Testis (tissue), 3 donors: ENCODE measurements around the gene PDCD5. TPM values are rescaled to one million over a fixed set of nuclear protein-coding genes. Genes with fewer than 3 reads are reported as not detected.

Source experiments
- DNase-seq: peaks from one replicate; pipeline ENCODE4 v3.0.0-alpha.2; 2019
- H3K27ac ChIP-seq, 2 donors: fragments of 200-600 bp; sonication (generic); one replicate each; pipeline ENCODE4 v1.5.1; 2019
- H3K27me3 ChIP-seq: fragments of 200-600 bp; sonication (generic); one replicate; pipeline ENCODE4 v1.5.1; 2019
- H3K36me3 ChIP-seq: fragments of 200-600 bp; sonication (generic); one replicate; pipeline ENCODE4 v1.5.1; 2017; ENCODE audit warnings: low read depth; ENCODE audit errors: missing control alignments
- H3K4me1 ChIP-seq: fragments of 200-600 bp; sonication (generic); one replicate; pipeline ENCODE4 v1.5.1; 2019
- H3K4me3 ChIP-seq, 2 donors: fragments of 200-600 bp; sonication (generic); one replicate each; pipeline ENCODE4 v1.5.1; 2017 to 2019
- H3K9me3 ChIP-seq: fragments of 200-600 bp; sonication (generic); one replicate; pipeline ENCODE4 v1.5.1; 2017
- CTCF ChIP-seq, 3 experiments: fragments of 450-650 bp in 2 of 3; fragments of 200-600 bp in 1 of 3; sonication (generic) in 1 of 3; IDR thresholded peaks; one replicate each; pipeline ENCODE4 v1.5.1; 2016 to 2019; ENCODE audit warnings: antibody characterized with exemption in 3 of 3, mild to moderate bottlenecking in 2 of 3, moderate library complexity in 1 of 3
- POLR2A ChIP-seq: fragments of 450-650 bp; IDR thresholded peaks from one replicate; pipeline ENCODE4 v1.6.1; 2017; ENCODE audit warnings: antibody characterized with exemption, mild to moderate bottlenecking, moderate library complexity
- WGBS, 2 donors: methylation state at CpG; one replicate each; pipeline ENCODE4 v1.1.5; 2018; 5-methylcytosine and 5-hydroxymethylcytosine counted together
- intact Hi-C: fragments of 100-400 bp; cut with DNase I; formaldehyde crosslinking; loops from one replicate; pipeline ENCODE4 v1.15.1; 2023; ENCODE audit warnings: low total_unique reads
- polyA plus RNA-seq: library from polyadenylated mRNA; stranded (reverse); fragments of 350-450 nt; fragmentation: Illumina TruSeq; extraction: RNeasy Lipid Tissue Mini Kit (QIAGEN cat#74804); gene quantifications from one replicate; pipeline ENCODE4 v1.2.3, GENCODE V29; 2014; ENCODE audit warnings: low read depth, low replicate concordance; ENCODE audit not compliant: insufficient read depth
- total RNA-seq, 2 donors: library from RNA; depleted of rRNA; stranded (reverse); fragments of >200 nt; gene quantifications; one replicate each; pipeline ENCODE4 v1.2.3, GENCODE V29; 2016

The PDCD5 gene
- total and polyA plus RNA-seq, 3 donors from 2014 or later: 114 to 157 (median 152) TPM

DNA sequence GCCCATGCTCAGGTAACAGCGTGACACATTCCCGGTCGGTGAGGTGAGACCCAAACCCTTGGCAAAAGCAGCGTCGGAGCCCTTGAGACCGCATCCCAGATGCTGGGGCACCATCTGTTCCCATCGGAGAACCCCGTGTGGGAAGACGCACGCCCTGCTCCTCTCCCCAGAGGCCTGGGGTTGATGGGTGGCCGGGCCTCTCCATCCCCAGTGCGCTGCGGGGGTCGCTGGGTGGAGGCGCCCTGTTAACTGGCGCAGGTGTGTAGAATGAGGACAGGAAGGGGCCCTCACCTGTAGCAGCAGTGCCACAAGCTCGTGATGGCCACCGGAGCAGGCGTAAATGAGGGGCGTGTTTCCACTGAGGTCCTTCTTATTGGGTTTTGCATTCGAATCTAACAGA lies 24.6 kb downstream of the PDCD5 start:
- intact Hi-C loops: no loop called here
- WGBS, 2 donors: 91 to 92% methylated on average over 18 to 21 of the region's 21 CpGs
- H3K36me3 ChIP-seq: no peaks in the 10 kb centered on the region
- TF ChIP-seq POLR2A (no peak), CTCF (IDR thresholded peaks at IDR 0.05) (no peak)
- no peaks in the 10 kb centered on the region for H3K9me3 ChIP-seq
- no peaks in the 10 kb centered on the region for H3K27me3 ChIP-seq
- H3K4me1 ChIP-seq: no peaks in the 10 kb centered on the region
- no peak for DNase-seq
- no peak overlapping the region for H3K4me3 ChIP-seq
- H3K27ac ChIP-seq: no peak overlapping the region

DNA sequence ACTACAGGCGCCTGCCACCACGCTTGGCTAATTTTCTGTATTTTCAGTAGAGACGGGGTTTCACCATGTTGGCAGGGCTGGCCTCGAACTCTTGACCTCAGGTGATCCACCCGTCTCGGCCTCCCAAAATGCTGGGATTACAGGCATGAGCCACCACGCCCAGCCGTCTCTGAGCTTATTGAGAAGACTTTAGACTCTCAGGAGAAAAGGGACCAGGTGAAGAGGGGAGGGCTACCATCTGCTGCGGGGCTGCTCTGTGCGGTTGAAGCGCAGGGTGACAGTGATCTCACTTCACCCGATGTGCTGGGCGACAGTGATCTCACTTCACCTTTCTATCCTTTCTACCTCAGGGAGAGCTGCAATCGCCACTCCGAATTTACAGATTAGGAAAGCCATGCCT lies 25.3 kb downstream of the PDCD5 start:
- no peaks in the 10 kb centered on the region for H3K36me3 ChIP-seq
- H3K4me3 ChIP-seq: no peak overlapping the region
- 78 to 85% methylated on average over 14 to 15 of the region's 15 CpGs for WGBS, 2 donors
- intact Hi-C loops: no loop called here
- no peak overlapping the region for H3K27ac ChIP-seq
- H3K4me1 ChIP-seq: no peaks in the 10 kb centered on the region
- TF ChIP-seq POLR2A: no peak
- H3K27me3 ChIP-seq: no peaks in the 10 kb centered on the region
- no peak for DNase-seq
- no peaks in the 10 kb centered on the region for H3K9me3 ChIP-seq

DNA sequence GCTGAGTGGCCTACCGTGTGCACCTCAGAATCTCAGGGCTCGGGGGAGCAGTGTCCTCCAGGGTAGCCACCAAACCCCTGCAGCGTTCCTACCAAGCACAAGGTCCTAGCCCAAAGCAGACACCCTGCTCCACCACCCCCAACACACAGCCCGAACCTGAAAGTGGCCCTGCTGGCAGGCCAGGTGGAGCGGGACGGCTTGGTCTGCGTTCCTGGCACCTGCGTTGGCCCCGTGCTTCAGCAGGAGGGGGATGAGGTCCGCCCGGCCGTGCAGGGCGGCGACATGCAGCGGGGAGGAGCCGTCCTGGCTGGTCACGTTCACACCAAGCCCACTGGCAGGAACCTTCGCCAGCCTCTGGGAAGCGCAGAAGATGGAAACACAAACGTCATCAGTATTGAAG lies 26.5 kb downstream of the PDCD5 start:
- intact Hi-C loops: no loop called here
- 95 to 96% methylated on average over 16 to 20 of the region's 20 CpGs for WGBS, 2 donors

GRCh38 chr19:32611161-32611560 lies 30.2 kb downstream of the PDCD5 start:
- DNase-seq: no peak
- TF ChIP-seq CTCF (IDR thresholded peaks at IDR 0.05) (no peak), POLR2A (no peak)
- Histone ChIP-seq H3K4me1 (no peaks in the 10 kb centered on the region), H3K4me3 (no peak overlapping the region), H3K27me3 (no peaks in the 10 kb centered on the region), H3K27ac (no peak overlapping the region), H3K9me3 (no peaks in the 10 kb centered on the region), H3K36me3 (no peaks in the 10 kb centered on the region)
- 79 to 87% methylated on average over 5 of the region's 5 CpGs for WGBS, 2 donors
- intact Hi-C loops: no loop called here

More for the DNA sequence above, 26.5 kb downstream of the PDCD5 start:
- no peak for TF ChIP-seq POLR2A
- H3K4me3 ChIP-seq: no peak overlapping the region
- H3K27me3 ChIP-seq: no peaks in the 10 kb centered on the region
- H3K4me1 ChIP-seq: no peaks in the 10 kb centered on the region
- no peak for DNase-seq
- H3K27ac ChIP-seq: no peak overlapping the region
- no peaks in the 10 kb centered on the region for H3K9me3 ChIP-seq
- H3K36me3 ChIP-seq: no peaks in the 10 kb centered on the region

- no peaks in the 10 kb centered on the region for H3K36me3 ChIP-seq
Observed at GRCh38 chr19:32613008-32613407, 32.0 kb downstream of the PDCD5 start.

More at GRCh38 chr19:32613008-32613407, 32.0 kb downstream of the PDCD5 start:
- H3K9me3 ChIP-seq: no peaks in the 10 kb centered on the region
- TF ChIP-seq POLR2A (no peak), CTCF (IDR thresholded peaks at IDR 0.05) (no peak)
- no peaks in the 10 kb centered on the region for H3K4me1 ChIP-seq
- intact Hi-C loops: no loop called here
- no peak for DNase-seq
- no peak overlapping the region for H3K27ac ChIP-seq
- WGBS, 2 donors: 72 to 74% methylated on average over 4 of the region's 4 CpGs
- no peaks in the 10 kb centered on the region for H3K27me3 ChIP-seq
- no peak overlapping the region for H3K4me3 ChIP-seq
